Smooth muscle cell (in vitro differentiated cells): ENCODE results near the gene POLR2C. TPM values are rescaled to one million over a fixed set of nuclear protein-coding genes. Genes with fewer than 3 reads are reported as not detected.

Experiments used
- DNase-seq: peaks from one replicate; lab custom pipeline; 2025; ENCODE audit not compliant: unreplicated experiment; lab: John Stamatoyannopoulos, UW
- H2AFZ ChIP-seq: fragments of 200-600 bp; sonication (generic); 2 replicates; pipeline ENCODE4 v1.6.0; 2016; ENCODE audit warnings: antibody characterized with exemption, low read depth, mild to moderate bottlenecking
- H3F3A ChIP-seq: fragments of 200-600 bp; sonication (generic); 2 replicates; pipeline ENCODE4 v1.6.0; 2017; ENCODE audit warnings: antibody characterized with exemption, low read depth
- H3K27ac ChIP-seq: fragments of 200-600 bp; sonication (generic); 2 replicates; pipeline ENCODE4 v1.5.1; 2016; ENCODE audit warnings: low read depth, mild to moderate bottlenecking
- H3K27me3 ChIP-seq: fragments of 200-600 bp; sonication (generic); 2 replicates; pipeline ENCODE4 v1.6.1; 2016; ENCODE audit warnings: low read depth, mild to moderate bottlenecking
- H3K36me3 ChIP-seq: fragments of 200-600 bp; sonication (generic); 2 replicates; pipeline ENCODE4 v1.5.1; 2016; ENCODE audit warnings: low read depth
- H3K4me1 ChIP-seq: fragments of 200-600 bp; sonication (generic); 2 replicates; pipeline ENCODE4 v1.5.1; 2016; ENCODE audit warnings: low read depth
- H3K4me2 ChIP-seq: fragments of 200-600 bp; sonication (generic); 2 replicates; pipeline ENCODE4 v1.6.0; 2016; ENCODE audit warnings: mild to moderate bottlenecking
- H3K4me3 ChIP-seq: fragments of 200-600 bp; sonication (generic); 2 replicates; pipeline ENCODE4 v1.5.1; 2016; ENCODE audit warnings: mild to moderate bottlenecking
- H3K79me2 ChIP-seq: fragments of 200-600 bp; sonication (generic); 2 replicates; pipeline ENCODE4 v1.6.0; 2016; ENCODE audit warnings: low read depth, mild to moderate bottlenecking
- H3K9ac ChIP-seq: fragments of 200-600 bp; sonication (generic); 2 replicates; pipeline ENCODE4 v1.6.0; 2016; ENCODE audit warnings: low read depth
- H3K9me3 ChIP-seq: fragments of 200-600 bp; sonication (generic); replicated peaks from 2 replicates; pipeline ENCODE4 v1.5.1; 2016; ENCODE audit warnings: low read depth
- H4K20me1 ChIP-seq: fragments of 200-600 bp; sonication (generic); 2 replicates; pipeline ENCODE4 v1.6.0; 2016; ENCODE audit warnings: low read depth
- CTCF ChIP-seq: fragments of 200-600 bp; sonication (generic); IDR thresholded peaks from 2 replicates; pipeline ENCODE4 v1.5.1; 2017; ENCODE audit warnings: borderline replicate concordance, mild to moderate bottlenecking, antibody characterized with exemption; ENCODE audit not compliant: insufficient read depth, poor library complexity, severe bottlenecking
- WGBS: methylation state at CpG from one replicate; pipeline ENCODE4 v1.1.7; 2016; ENCODE audit warnings: low lambda C conversion rate; 5-methylcytosine and 5-hydroxymethylcytosine counted together
- polyA plus RNA-seq: library from polyadenylated mRNA; unstranded; fragments of >200 nt; fragmentation: Nextera tagmentation; extraction: Ambion mirVana; gene quantifications from 2 replicates; pipeline ENCODE4 v1.2.1, GENCODE V29; 2016
- total RNA-seq: library from RNA; depleted of rRNA; stranded (reverse); fragments of >200 nt; gene quantifications from 2 replicates; pipeline ENCODE4 v1.2.3, GENCODE V29; 2014

POLR2C gene
- total and polyA plus RNA-seq, 2 experiments from 2014 or later = 67.3 to 90.0 TPM

- H3K27ac ChIP-seq = peak overlapping the region; percentile 3
- no peaks in the 10 kb centered on the region for H3K27me3 ChIP-seq
- peaks cover 35% of the 10 kb centered on the region for H4K20me1 ChIP-seq
- no peak for DNase-seq
- peak overlapping the region; percentile 93 for H3K9ac ChIP-seq
- no peaks in the 10 kb centered on the region for H3K9me3 ChIP-seq
- H3K79me2 ChIP-seq = peaks cover 63% of the 10 kb centered on the region
- peaks cover 8% of the 10 kb centered on the region for H3F3A ChIP-seq
- no peak for TF ChIP-seq CTCF
- H3K4me1 ChIP-seq = peaks cover 9% of the 10 kb centered on the region
- no peak overlapping the region for H2AFZ ChIP-seq
- H3K4me2 ChIP-seq = peak overlapping the region; percentile 98
- H3K4me3 ChIP-seq = peak overlapping the region; percentile 87
- no peaks in the 10 kb centered on the region for H3K36me3 ChIP-seq
- 51% methylated on average over 7 of the region's 8 CpGs for WGBS
Observed at GRCh38 chr16:57484515-57485005, 22.1 kb downstream of the POLR2C start.

DNA sequence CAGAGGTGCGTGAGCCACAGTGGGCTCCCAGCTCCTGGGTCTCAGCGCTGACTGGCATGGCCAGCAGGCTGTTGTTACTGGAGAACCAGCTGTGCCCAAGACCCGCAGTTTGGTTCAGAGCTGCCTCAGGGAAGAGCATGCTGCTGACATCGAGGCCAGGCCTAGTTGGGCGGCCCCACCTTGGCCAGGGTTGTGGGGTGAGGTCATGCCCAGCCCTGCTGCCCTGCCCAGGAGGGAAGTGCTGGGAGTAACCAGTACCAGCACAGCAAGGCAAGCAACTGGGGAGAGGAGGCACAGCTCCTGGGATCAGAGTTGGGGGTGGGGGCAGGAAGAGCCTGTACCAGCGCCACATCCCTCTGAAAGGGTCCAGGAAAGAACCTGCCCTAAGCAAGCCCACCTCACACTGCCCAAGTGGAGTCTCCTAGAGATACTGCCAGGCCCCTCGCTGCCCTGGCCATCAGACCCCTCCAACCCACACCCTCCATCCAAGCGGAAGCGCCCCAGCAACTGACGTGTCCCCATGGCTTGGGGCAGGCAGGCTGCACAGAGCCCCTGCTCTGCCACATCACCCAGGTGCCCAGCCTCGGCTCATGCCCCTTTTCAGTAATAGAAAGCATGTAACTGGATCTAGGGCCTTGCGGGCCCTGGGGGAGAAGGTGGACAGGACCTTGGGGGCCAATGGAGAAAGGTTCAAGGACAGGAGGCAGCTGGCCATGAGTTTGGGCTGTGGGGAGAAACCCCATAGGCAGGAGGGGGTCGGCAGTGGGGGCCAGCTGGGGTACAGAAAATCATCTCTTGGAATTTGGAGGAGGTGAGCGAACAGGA lies 22.8 kb downstream of the POLR2C start:
- peak overlapping the region; percentile 71 for H2AFZ ChIP-seq
- H3K9ac ChIP-seq = peak overlapping the region; percentile 93
- H3F3A ChIP-seq = peaks cover 8% of the 10 kb centered on the region
- peak overlapping the region; percentile 87 for H3K4me3 ChIP-seq
- H3K4me2 ChIP-seq = peak overlapping the region; percentile 98
- no peaks in the 10 kb centered on the region for H3K9me3 ChIP-seq
- H3K27ac ChIP-seq = peak overlapping the region; percentile 82
- H3K79me2 ChIP-seq = peaks cover 57% of the 10 kb centered on the region
- H3K27me3 ChIP-seq = no peaks in the 10 kb centered on the region
- peaks cover 28% of the 10 kb centered on the region for H4K20me1 ChIP-seq
- H3K36me3 ChIP-seq = no peaks in the 10 kb centered on the region
- peaks cover 3% of the 10 kb centered on the region for H3K4me1 ChIP-seq
- no peak for TF ChIP-seq CTCF
- 51% methylated on average over 13 of the region's 14 CpGs for WGBS
- no peak for DNase-seq

DNA sequence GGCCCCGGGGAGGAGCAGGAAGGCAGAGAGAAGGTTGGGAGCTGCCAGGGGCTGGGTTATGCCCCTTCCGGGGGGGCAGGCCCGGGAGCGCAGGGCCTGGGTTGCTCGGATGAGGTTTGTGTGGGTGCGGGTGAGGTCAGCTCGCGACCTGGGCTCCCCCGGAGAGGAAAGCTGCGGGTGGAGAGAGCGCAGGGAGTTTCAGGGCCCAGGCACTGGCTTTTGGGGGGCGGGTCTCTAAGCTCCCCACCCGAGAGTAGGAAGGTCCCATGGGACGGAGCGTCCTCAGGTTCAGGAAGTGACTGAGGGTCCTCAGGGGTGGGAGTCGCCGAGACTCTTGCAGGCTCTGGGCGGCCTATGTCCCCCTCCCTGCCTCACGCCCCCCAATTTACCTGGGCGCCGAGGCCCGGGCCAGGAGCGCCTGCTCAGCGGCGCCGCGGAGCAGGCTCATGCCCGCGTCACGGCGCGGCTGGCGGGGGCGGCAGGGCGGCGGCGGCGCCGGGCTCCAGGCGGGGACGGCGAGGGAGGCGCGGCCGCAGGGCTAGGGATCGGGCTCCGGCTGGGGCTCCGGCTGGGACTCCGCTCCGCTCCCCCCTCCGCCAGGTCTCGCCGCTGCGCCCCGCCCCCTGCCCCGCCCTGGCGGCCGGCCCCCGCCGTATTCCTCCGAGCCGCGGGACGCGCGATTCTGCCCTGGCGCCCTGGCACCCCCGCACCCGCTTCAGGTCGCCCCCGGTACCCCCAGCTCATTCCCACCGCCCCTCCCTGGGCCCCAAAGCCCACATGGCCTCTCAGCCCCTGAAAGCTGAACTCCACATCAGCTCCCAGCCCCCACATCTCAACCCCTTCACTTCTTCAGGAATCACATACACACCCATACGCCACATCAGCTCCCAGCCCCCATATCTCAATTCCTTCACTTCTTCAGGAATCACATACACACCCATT lies 23.7 kb downstream of the POLR2C start, which contains the start of gene DOK4:
DOK4 (minus strand) TSS at position 578 of the 942 bp plus-strand sequence. CDS start 6,986 bp downstream, outside the sequence.
- Histone ChIP-seq H3F3A (peaks cover 4% of the 10 kb centered on the region), H2AFZ (peak within 1 kb of the TSS; percentile 97), H3K4me2 (peak within 1 kb of the TSS; percentile 98), H3K4me3 (peak within 1 kb of the TSS; percentile 87), H3K36me3 (no peaks in the 10 kb centered on the region), H3K27me3 (no peaks in the 10 kb centered on the region), H3K9me3 (no peaks in the 10 kb centered on the region), H3K9ac (peak within 1 kb of the TSS; percentile 93), H3K4me1 (no peaks in the 10 kb centered on the region), H3K79me2 (peaks cover 49% of the 10 kb centered on the region), H4K20me1 (peaks cover 21% of the 10 kb centered on the region), H3K27ac (peak within 1 kb of the TSS; percentile 82)
- under 1% methylated on average over 28 of the region's 73 CpGs for WGBS
- peak; percentile 48 for DNase-seq
- TF ChIP-seq CTCF = no peak
